Measurements from ENCODE around the gene PDE4B.

PDE4B gene

GRCh38 chr1:66175098-66175497 is 382.4 kb downstream of the PDE4B start:
- no peaks in the 10 kb centered on the region for H3K27me3 ChIP-seq (ENCODE audit: insufficient read depth, low read length, poor library complexity)
- H3K56ac ChIP-seq (ENCODE audit: low read length): no peak overlapping the region
- no peaks in the 10 kb centered on the region for H3K4me1 ChIP-seq (ENCODE audit: control insufficient read depth, low read depth, low read length)
- no CpG with 5 or more reads among the region's 1 CpG for WGBS (ENCODE audit: extremely low coverage, insufficient coverage, low lambda C conversion rate)
- no peak overlapping the region for H3K23ac ChIP-seq (ENCODE audit: low read length)
- H3K18ac ChIP-seq (ENCODE audit: low read length): no peak overlapping the region
- H3K4me3 ChIP-seq (ENCODE audit: low read length): no peak overlapping the region
- H4K8ac ChIP-seq (ENCODE audit: low read depth, low read length): no peak overlapping the region
- no peak overlapping the region for H4K5ac ChIP-seq (ENCODE audit: low read length)
- no peak overlapping the region for H2BK120ac ChIP-seq (ENCODE audit: low read depth, low read length)
- H3K79me1 ChIP-seq (ENCODE audit: low read length): no peaks in the 10 kb centered on the region
- H3K27ac ChIP-seq (ENCODE audit: low read depth, low read length): no peak overlapping the region
- no peak overlapping the region for H2AK5ac ChIP-seq (ENCODE audit: low read length)
- H3K4me2 ChIP-seq (ENCODE audit: low read length): no peak overlapping the region
- H3K4ac ChIP-seq (ENCODE audit: low read depth, low read length): no peak overlapping the region
- H3K79me2 ChIP-seq (ENCODE audit: control insufficient read depth, insufficient read depth, low read length): no peaks in the 10 kb centered on the region
- no peak for DNase-seq
- H2BK15ac ChIP-seq (replicated peaks; ENCODE audit: low read depth): no peak overlapping the region
- no peak overlapping the region for H2BK5ac ChIP-seq (ENCODE audit: low read length)
- H3K36me3 ChIP-seq (ENCODE audit: control insufficient read depth, insufficient read depth, low read length): no peaks in the 10 kb centered on the region
- no peak overlapping the region for H3K9ac ChIP-seq (ENCODE audit: low read length)

DNA sequence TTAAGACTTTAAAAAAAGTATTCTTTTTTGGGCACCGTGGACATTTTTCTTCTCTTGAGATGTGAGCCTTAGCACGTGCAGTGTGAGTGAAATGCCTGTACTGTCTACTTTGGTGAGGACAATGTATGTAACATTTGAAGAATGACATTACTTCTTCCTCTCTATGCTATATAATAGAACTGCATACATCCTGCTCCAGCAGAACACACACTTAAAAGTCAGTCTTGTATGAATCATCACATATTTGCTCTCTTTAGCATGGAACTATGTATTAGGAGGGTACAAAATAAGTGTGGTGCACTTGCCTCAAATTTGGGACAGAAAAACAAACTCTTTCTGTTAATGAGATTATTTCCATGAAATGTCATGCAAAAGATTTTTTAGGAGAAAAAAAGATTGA is 382.9 kb downstream of the PDE4B start:
- H3K4me1 ChIP-seq (ENCODE audit: control insufficient read depth, low read depth, low read length): no peaks in the 10 kb centered on the region
- H2BK120ac ChIP-seq (ENCODE audit: low read depth, low read length): no peak overlapping the region
- DNase-seq: no peak
- H2BK15ac ChIP-seq (replicated peaks; ENCODE audit: low read depth): no peak overlapping the region
- no peak overlapping the region for H3K4ac ChIP-seq (ENCODE audit: low read depth, low read length)
- H3K18ac ChIP-seq (ENCODE audit: low read length): no peak overlapping the region
- H2BK5ac ChIP-seq (ENCODE audit: low read length): no peak overlapping the region
- H3K56ac ChIP-seq (ENCODE audit: low read length): no peak overlapping the region
- no peak overlapping the region for H3K27ac ChIP-seq (ENCODE audit: low read depth, low read length)
- no peak overlapping the region for H3K23ac ChIP-seq (ENCODE audit: low read length)
- H3K9ac ChIP-seq (ENCODE audit: low read length): no peak overlapping the region
- H3K79me1 ChIP-seq (ENCODE audit: low read length): no peaks in the 10 kb centered on the region
- H3K79me2 ChIP-seq (ENCODE audit: control insufficient read depth, insufficient read depth, low read length): no peaks in the 10 kb centered on the region
- no peaks in the 10 kb centered on the region for H3K36me3 ChIP-seq (ENCODE audit: control insufficient read depth, insufficient read depth, low read length)
- H3K4me3 ChIP-seq (ENCODE audit: low read length): no peak overlapping the region
- no CpG with 5 or more reads among the region's 2 CpGs for WGBS (ENCODE audit: extremely low coverage, insufficient coverage, low lambda C conversion rate)
- H3K4me2 ChIP-seq (ENCODE audit: low read length): no peak overlapping the region
- no peak overlapping the region for H4K8ac ChIP-seq (ENCODE audit: low read depth, low read length)
- H3K27me3 ChIP-seq (ENCODE audit: insufficient read depth, low read length, poor library complexity): no peaks in the 10 kb centered on the region
- no peak overlapping the region for H2AK5ac ChIP-seq (ENCODE audit: low read length)
- no peak overlapping the region for H4K5ac ChIP-seq (ENCODE audit: low read length)

DNA sequence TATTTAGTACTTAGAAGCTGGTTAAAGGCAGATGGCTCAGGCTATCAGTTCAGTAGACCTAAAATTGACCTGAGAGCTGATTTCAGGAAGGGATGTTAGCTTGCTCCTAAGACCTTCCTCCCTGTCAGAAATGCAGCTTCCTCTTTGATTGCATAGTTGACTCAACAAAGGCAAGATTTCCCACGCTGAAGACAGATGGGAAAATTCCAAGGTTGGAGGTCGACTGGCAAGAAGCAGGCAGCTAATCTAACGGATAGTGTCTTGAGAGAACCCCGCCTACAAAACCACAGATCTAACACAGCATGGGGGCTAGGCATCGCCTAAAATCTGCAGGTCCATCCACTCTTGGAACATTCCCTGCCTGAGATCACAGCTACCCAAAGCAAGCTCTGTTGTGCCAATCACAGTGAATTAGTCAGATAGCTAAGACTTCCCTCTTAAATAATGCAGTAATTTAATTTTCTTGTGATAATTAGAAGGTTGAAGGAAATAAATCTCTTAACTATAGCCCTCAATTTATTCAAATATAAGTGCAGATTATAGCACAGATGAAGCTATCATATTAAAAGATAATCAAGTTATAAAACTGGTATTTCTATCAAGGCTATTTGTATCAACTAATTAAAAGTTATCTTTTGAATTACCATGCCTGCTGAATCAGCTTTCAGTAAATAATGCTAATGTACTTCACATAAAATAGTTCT is 383.5 kb downstream of the PDE4B start:
- Histone ChIP-seq H2BK120ac (ENCODE audit: low read depth, low read length) (no peak overlapping the region), H3K9ac (ENCODE audit: low read length) (no peak overlapping the region), H3K27me3 (ENCODE audit: insufficient read depth, low read length, poor library complexity) (no peaks in the 10 kb centered on the region), H3K79me2 (ENCODE audit: control insufficient read depth, insufficient read depth, low read length) (no peaks in the 10 kb centered on the region), H3K36me3 (ENCODE audit: control insufficient read depth, insufficient read depth, low read length) (no peaks in the 10 kb centered on the region), H2BK15ac (replicated peaks; ENCODE audit: low read depth) (no peak overlapping the region), H3K4ac (ENCODE audit: low read depth, low read length) (no peak overlapping the region), H3K56ac (ENCODE audit: low read length) (no peak overlapping the region), H2AK5ac (ENCODE audit: low read length) (no peak overlapping the region), H3K27ac (ENCODE audit: low read depth, low read length) (no peak overlapping the region), H2BK5ac (ENCODE audit: low read length) (no peak overlapping the region), H3K79me1 (ENCODE audit: low read length) (no peaks in the 10 kb centered on the region), H3K4me3 (ENCODE audit: low read length) (no peak overlapping the region), H3K4me1 (ENCODE audit: control insufficient read depth, low read depth, low read length) (no peaks in the 10 kb centered on the region), H3K18ac (ENCODE audit: low read length) (no peak overlapping the region), H3K4me2 (ENCODE audit: low read length) (no peak overlapping the region), H4K8ac (ENCODE audit: low read depth, low read length) (no peak overlapping the region), H3K23ac (ENCODE audit: low read length) (no peak overlapping the region), H4K5ac (ENCODE audit: low read length) (no peak overlapping the region)
- no CpG with 5 or more reads among the region's 5 CpGs for WGBS (ENCODE audit: extremely low coverage, insufficient coverage, low lambda C conversion rate)
- peak; percentile 79 for DNase-seq

- Histone ChIP-seq H3K9ac (ENCODE audit: low read length) (no peak overlapping the region), H4K5ac (ENCODE audit: low read length) (no peak overlapping the region), H3K4me1 (ENCODE audit: control insufficient read depth, low read depth, low read length) (no peaks in the 10 kb centered on the region), H3K56ac (ENCODE audit: low read length) (no peak overlapping the region), H3K27ac (ENCODE audit: low read depth, low read length) (no peak overlapping the region), H3K4ac (ENCODE audit: low read depth, low read length) (no peak overlapping the region), H3K18ac (ENCODE audit: low read length) (no peak overlapping the region), H2AK5ac (ENCODE audit: low read length) (no peak overlapping the region), H2BK120ac (ENCODE audit: low read depth, low read length) (no peak overlapping the region), H4K8ac (ENCODE audit: low read depth, low read length) (no peak overlapping the region), H3K79me2 (ENCODE audit: control insufficient read depth, insufficient read depth, low read length) (no peaks in the 10 kb centered on the region), H3K4me3 (ENCODE audit: low read length) (no peak overlapping the region), H3K79me1 (ENCODE audit: low read length) (no peaks in the 10 kb centered on the region), H2BK5ac (ENCODE audit: low read length) (no peak overlapping the region), H3K4me2 (ENCODE audit: low read length) (no peak overlapping the region), H3K23ac (ENCODE audit: low read length) (no peak overlapping the region), H3K36me3 (ENCODE audit: control insufficient read depth, insufficient read depth, low read length) (no peaks in the 10 kb centered on the region), H2BK15ac (replicated peaks; ENCODE audit: low read depth) (no peak overlapping the region), H3K27me3 (ENCODE audit: insufficient read depth, low read length, poor library complexity) (no peaks in the 10 kb centered on the region)
- no CpG with 5 or more reads among the region's 1 CpG for WGBS (ENCODE audit: extremely low coverage, insufficient coverage, low lambda C conversion rate)
- peak; percentile 18 for DNase-seq
These were observed 384.1 kb downstream of the PDE4B start for GRCh38 chr1:66176832-66177231.

- Histone ChIP-seq H3K4me3 (ENCODE audit: low read length) (no peak overlapping the region), H3K4me1 (ENCODE audit: control insufficient read depth, low read depth, low read length) (no peaks in the 10 kb centered on the region), H3K79me1 (ENCODE audit: low read length) (no peaks in the 10 kb centered on the region), H3K27me3 (ENCODE audit: insufficient read depth, low read length, poor library complexity) (no peaks in the 10 kb centered on the region), H3K4me2 (ENCODE audit: low read length) (no peak overlapping the region), H3K27ac (ENCODE audit: low read depth, low read length) (no peak overlapping the region), H4K8ac (ENCODE audit: low read depth, low read length) (no peak overlapping the region), H3K79me2 (ENCODE audit: control insufficient read depth, insufficient read depth, low read length) (no peaks in the 10 kb centered on the region), H3K56ac (ENCODE audit: low read length) (no peak overlapping the region), H3K23ac (ENCODE audit: low read length) (no peak overlapping the region), H2BK5ac (ENCODE audit: low read length) (no peak overlapping the region), H4K5ac (ENCODE audit: low read length) (no peak overlapping the region), H2AK5ac (ENCODE audit: low read length) (no peak overlapping the region), H3K36me3 (ENCODE audit: control insufficient read depth, insufficient read depth, low read length) (no peaks in the 10 kb centered on the region), H3K18ac (ENCODE audit: low read length) (no peak overlapping the region), H2BK120ac (ENCODE audit: low read depth, low read length) (no peak overlapping the region), H2BK15ac (replicated peaks; ENCODE audit: low read depth) (no peak overlapping the region), H3K4ac (ENCODE audit: low read depth, low read length) (no peak overlapping the region), H3K9ac (ENCODE audit: low read length) (no peak overlapping the region)
- no CpG with 5 or more reads among the region's 2 CpGs for WGBS (ENCODE audit: extremely low coverage, insufficient coverage, low lambda C conversion rate)
- no peak for DNase-seq
These were observed 384.8 kb downstream of the PDE4B start for GRCh38 chr1:66177510-66177909.

GRCh38 chr1:66182026-66182425 is 389.3 kb downstream of the PDE4B start:
- Histone ChIP-seq H2BK15ac (replicated peaks; ENCODE audit: low read depth) (no peak overlapping the region), H4K8ac (ENCODE audit: low read depth, low read length) (no peak overlapping the region), H3K18ac (ENCODE audit: low read length) (no peak overlapping the region), H3K23ac (ENCODE audit: low read length) (no peak overlapping the region), H3K4me2 (ENCODE audit: low read length) (no peak overlapping the region), H3K4ac (ENCODE audit: low read depth, low read length) (no peak overlapping the region), H3K9ac (ENCODE audit: low read length) (no peak overlapping the region), H3K56ac (ENCODE audit: low read length) (no peak overlapping the region), H2BK120ac (ENCODE audit: low read depth, low read length) (no peak overlapping the region), H3K79me1 (ENCODE audit: low read length) (no peaks in the 10 kb centered on the region), H3K4me1 (ENCODE audit: control insufficient read depth, low read depth, low read length) (no peaks in the 10 kb centered on the region), H3K27me3 (ENCODE audit: insufficient read depth, low read length, poor library complexity) (no peaks in the 10 kb centered on the region), H4K5ac (ENCODE audit: low read length) (no peak overlapping the region), H3K36me3 (ENCODE audit: control insufficient read depth, insufficient read depth, low read length) (no peaks in the 10 kb centered on the region), H3K27ac (ENCODE audit: low read depth, low read length) (no peak overlapping the region), H2AK5ac (ENCODE audit: low read length) (no peak overlapping the region), H3K79me2 (ENCODE audit: control insufficient read depth, insufficient read depth, low read length) (no peaks in the 10 kb centered on the region), H3K4me3 (ENCODE audit: low read length) (no peak overlapping the region), H2BK5ac (ENCODE audit: low read length) (no peak overlapping the region)
- no peak for DNase-seq
- WGBS (ENCODE audit: extremely low coverage, insufficient coverage, low lambda C conversion rate): no CpG with 5 or more reads among the region's 4 CpGs

All from mesendoderm (in vitro differentiated cells).